Upper lobe of left lung (tissue), 6 donors: ENCODE measurements around the gene STK11IP. TPM values are rescaled to one million over a fixed set of nuclear protein-coding genes. Genes with fewer than 3 reads are reported as not detected.
A peak's percentile ranks its signal among the peaks of the same experiment; 100 is the strongest.

Experiments used
- ATAC-seq, 2 donors: fragments of 200-7000 bp; cut with Tn5 transposase; one replicate each; pipeline ENCODE4 v1.9.1; 2022; ENCODE audit warnings: mild to moderate bottlenecking in 2 of 2, moderate library complexity in 2 of 2; ENCODE audit not compliant: low FRiP score in 2 of 2
- DNase-seq, 2 donors: peaks; one replicate each; pipeline ENCODE4 v3.0.0-alpha.2; 2019 to 2020
- H3K27ac ChIP-seq, 4 donors: fragments of 200-600 bp; sonication (generic); one replicate each; pipeline ENCODE4 v1.5.1; 2016 to 2019
- H3K27me3 ChIP-seq, 4 donors: fragments of 200-600 bp; sonication (generic); one replicate each; pipeline ENCODE4 v1.5.1; 2017 to 2019
- H3K36me3 ChIP-seq, 4 donors: fragments of 200-600 bp; sonication (generic); one replicate each; pipeline ENCODE4 v1.5.1; 2016 to 2019
- H3K4me1 ChIP-seq, 4 donors: fragments of 200-600 bp; sonication (generic); one replicate each; pipeline ENCODE4 v1.5.1; 2018 to 2019
- H3K4me3 ChIP-seq, 4 donors: fragments of 200-600 bp; sonication (generic); one replicate each; pipeline ENCODE4 v1.5.1; 2017 to 2019; ENCODE audit warnings: mild to moderate bottlenecking in 2 of 4, moderate library complexity in 1 of 4
- H3K9me3 ChIP-seq, 4 donors: fragments of 200-600 bp; sonication (generic); one replicate each; pipeline ENCODE4 v1.5.1; 2018 to 2019
- EP300 ChIP-seq, 4 donors: sonication (generic); formaldehyde crosslinking; IDR thresholded peaks; one replicate each; pipeline ENCODE4 v1.5.1; 2017; ENCODE audit warnings: antibody characterized with exemption in 4 of 4, control low read depth in 2 of 4
- POLR2A ChIP-seq, 4 donors: fragments of 450-650 bp; IDR thresholded peaks; one replicate each; pipeline ENCODE4 v1.5.1; 2016 to 2017; ENCODE audit warnings: antibody characterized with exemption in 4 of 4, mild to moderate bottlenecking in 2 of 4
- POLR2AphosphoS5 ChIP-seq, 2 donors: sonication (generic); formaldehyde crosslinking; IDR thresholded peaks; one replicate each; pipeline ENCODE4 v1.5.1; 2017; ENCODE audit warnings: antibody characterized with exemption in 2 of 2
- WGBS, 2 donors: methylation state at CpG; one replicate each; pipeline ENCODE4 v1.1.5; 2017 to 2018; 5-methylcytosine and 5-hydroxymethylcytosine counted together
- total RNA-seq, 6 donors: library from RNA; depleted of rRNA in 4 of 6; stranded (reverse); fragments of >200 nt in 4 of 6; gene quantifications; one replicate each; pipeline versions ENCODE4 v1.1.0 to v1.2.1, GENCODE V29; 2016 to 2021
- TF ChIP-seq, protein P1 (sequence below), 6 experiments: fragments of 450-650 bp in 4 of 6; fragments of 200-600 bp in 2 of 6; sonication (generic) in 2 of 6; IDR thresholded peaks; one replicate each; pipeline ENCODE4 v1.5.1; 2016 to 2019; ENCODE audit warnings: antibody characterized with exemption in 6 of 6
- donor health status: DM: no; HTN: no; CAD: no; lungs with moderate emphysema.
- donor health status: DM: no; HTN: yes; CAD: no; lungs with severe emphysema.

Gene STK11IP
- total RNA-seq, 6 donors from 2014 or later = 16.0 to 77.5 (median 35.6) TPM

DNA sequence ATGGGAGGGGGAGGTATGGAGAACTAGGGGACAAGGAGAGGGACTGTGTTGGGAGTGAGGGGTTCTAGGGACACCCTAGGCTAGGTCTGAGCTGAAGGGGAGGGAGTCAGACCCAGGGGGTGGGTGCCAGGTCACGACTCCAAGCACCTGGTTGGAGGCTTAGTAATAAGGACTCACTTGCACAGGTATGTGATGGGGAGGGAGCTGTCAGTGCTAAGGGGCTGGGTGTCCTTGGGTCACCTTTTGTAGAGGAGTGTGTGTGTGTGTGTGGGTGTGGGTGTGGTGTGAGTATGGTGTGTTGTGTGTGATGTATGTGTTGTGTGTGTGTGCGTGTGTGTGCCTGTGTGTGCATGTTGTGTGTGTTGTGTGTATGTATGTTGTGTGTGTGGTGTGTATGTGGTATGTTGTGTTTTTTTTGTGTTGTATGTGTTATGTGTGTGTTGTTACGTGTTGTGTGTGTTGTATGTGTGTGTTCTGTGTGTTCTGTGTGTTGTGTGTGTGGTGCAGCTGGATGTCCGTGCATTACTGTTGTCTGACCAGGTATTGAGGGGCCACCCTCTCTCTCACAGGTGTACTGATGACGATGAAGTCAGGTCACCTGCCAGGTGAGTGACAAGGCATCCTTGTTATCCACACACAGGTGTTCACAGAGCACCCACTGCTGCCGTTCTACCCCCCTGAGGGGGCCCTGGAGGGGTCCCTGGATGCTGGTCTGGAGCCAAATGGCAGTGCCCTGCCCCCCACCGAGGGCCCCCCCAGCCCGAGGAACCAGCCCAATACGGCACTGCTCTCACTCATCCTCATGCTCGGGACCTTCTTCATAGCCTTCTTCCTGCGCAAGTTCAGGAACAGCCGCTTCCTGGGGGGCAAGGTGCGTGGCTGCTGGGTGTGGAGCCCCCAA, 39.5 kb downstream of the STK11IP start:
- peak in 1 of 2 donors; percentile 75 for DNase-seq
- TF ChIP-seq POLR2A (IDR thresholded peaks at IDR 0.05) (no peak), EP300 (IDR thresholded peaks at IDR 0.05) (no peak), POLR2AphosphoS5 (IDR thresholded peaks at IDR 0.05) (no peak)
- TF ChIP-seq, protein P1, sequence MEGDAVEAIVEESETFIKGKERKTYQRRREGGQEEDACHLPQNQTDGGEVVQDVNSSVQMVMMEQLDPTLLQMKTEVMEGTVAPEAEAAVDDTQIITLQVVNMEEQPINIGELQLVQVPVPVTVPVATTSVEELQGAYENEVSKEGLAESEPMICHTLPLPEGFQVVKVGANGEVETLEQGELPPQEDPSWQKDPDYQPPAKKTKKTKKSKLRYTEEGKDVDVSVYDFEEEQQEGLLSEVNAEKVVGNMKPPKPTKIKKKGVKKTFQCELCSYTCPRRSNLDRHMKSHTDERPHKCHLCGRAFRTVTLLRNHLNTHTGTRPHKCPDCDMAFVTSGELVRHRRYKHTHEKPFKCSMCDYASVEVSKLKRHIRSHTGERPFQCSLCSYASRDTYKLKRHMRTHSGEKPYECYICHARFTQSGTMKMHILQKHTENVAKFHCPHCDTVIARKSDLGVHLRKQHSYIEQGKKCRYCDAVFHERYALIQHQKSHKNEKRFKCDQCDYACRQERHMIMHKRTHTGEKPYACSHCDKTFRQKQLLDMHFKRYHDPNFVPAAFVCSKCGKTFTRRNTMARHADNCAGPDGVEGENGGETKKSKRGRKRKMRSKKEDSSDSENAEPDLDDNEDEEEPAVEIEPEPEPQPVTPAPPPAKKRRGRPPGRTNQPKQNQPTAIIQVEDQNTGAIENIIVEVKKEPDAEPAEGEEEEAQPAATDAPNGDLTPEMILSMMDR (IDR thresholded peaks at IDR 0.05) = no peak
- no peak overlapping the region for H3K4me3 ChIP-seq
- H3K27ac ChIP-seq = no peak overlapping the region
- no peaks in the 10 kb centered on the region for H3K9me3 ChIP-seq
- H3K4me1 ChIP-seq = peaks cover 0 to 3% (median under 1%) of the 10 kb centered on the region in 4 donors
- 75 to 76% methylated on average over 7 to 13 of the region's 13 CpGs for WGBS, 2 donors
- ATAC-seq = no peak
- H3K27me3 ChIP-seq = no peaks in the 10 kb centered on the region
- H3K36me3 ChIP-seq = no peaks in the 10 kb centered on the region

DNA sequence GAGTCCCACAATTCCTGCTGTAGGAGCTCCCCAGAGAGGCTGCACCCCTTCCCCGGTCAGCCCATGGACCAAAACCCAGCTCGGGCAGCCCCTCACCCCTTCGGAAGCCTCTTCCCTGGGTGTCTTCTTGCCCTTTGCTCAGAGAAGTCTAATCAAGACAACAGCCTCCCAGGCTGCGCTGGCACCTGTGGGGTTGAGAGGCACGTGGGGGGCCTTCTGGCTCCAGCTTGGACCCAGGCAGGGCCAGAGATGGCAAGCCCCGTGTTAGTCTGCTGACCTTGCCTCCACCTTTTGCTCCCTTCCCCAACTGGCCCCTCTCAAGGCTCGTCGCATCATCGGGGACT, 40.2 kb downstream of the STK11IP start:
- DNase-seq (no peak), ATAC-seq (no peak)
- no peak overlapping the region for H3K4me3 ChIP-seq
- no peaks in the 10 kb centered on the region for H3K36me3 ChIP-seq
- H3K27ac ChIP-seq = no peak overlapping the region
- H3K4me1 ChIP-seq = peaks cover 3 to 10% (median 4%) of the 10 kb centered on the region in 4 donors
- H3K27me3 ChIP-seq = no peaks in the 10 kb centered on the region
- H3K9me3 ChIP-seq = no peaks in the 10 kb centered on the region
- TF ChIP-seq POLR2AphosphoS5 (IDR thresholded peaks at IDR 0.05) (no peak), EP300 (IDR thresholded peaks at IDR 0.05) (no peak), POLR2A (IDR thresholded peaks at IDR 0.05) (no peak)
- TF ChIP-seq, protein P1 (IDR thresholded peaks at IDR 0.05) = no peak
- 86 to 93% methylated on average over 3 to 9 of the region's 9 CpGs for WGBS, 2 donors

DNA sequence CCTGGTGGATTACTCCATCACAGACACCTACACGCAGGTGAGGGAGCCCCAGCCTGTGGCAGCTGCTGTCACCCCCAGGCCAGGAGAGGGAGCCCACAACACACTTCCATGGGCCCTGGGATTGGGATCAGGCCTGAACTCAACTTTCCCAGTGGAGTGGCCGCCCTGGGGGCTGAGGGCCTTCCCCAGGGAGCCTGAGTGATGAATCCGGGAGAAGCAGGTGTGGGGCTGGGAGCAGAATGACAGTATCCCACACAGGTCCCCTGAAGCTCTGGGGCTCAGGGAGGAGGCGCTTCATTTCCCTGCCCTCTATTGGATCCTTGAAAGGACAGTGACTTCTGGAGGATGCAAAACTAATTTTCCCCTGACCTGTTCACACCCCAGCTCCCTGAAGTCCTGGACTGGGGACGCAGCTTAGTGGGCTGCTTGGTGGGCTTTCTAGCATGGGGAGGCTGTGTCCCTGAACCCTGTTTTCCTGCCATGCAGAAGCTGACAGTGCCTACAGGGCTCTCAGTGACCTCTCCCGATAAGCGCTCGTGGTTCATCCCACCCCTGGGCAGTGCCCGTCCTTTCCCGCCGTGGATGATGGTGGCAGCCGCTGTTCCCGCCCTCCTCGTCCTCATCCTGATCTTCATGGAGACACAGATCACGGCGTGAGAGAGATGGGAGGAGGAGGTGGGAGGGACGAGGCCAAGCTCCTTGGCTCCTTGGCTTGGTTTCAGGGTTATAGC, 40.7 kb downstream of the STK11IP start:
- H3K36me3 ChIP-seq = no peaks in the 10 kb centered on the region
- peaks cover 4 to 12% (median 5%) of the 10 kb centered on the region in 4 donors for H3K4me1 ChIP-seq
- no peak for TF ChIP-seq POLR2A (IDR thresholded peaks at IDR 0.05)
- TF ChIP-seq POLR2AphosphoS5 (IDR thresholded peaks at IDR 0.05) = no peak
- TF ChIP-seq, protein P1 (IDR thresholded peaks at IDR 0.05) = no peak
- TF ChIP-seq EP300 (IDR thresholded peaks at IDR 0.05) = no peak
- no peak overlapping the region for H3K27ac ChIP-seq
- H3K4me3 ChIP-seq = no peak overlapping the region
- WGBS, 2 donors = 83 to 86% methylated on average over 14 to 17 of the region's 17 CpGs
- DNase-seq (no peak), ATAC-seq (no peak)
- H3K27me3 ChIP-seq = no peaks in the 10 kb centered on the region
- no peaks in the 10 kb centered on the region for H3K9me3 ChIP-seq

DNA sequence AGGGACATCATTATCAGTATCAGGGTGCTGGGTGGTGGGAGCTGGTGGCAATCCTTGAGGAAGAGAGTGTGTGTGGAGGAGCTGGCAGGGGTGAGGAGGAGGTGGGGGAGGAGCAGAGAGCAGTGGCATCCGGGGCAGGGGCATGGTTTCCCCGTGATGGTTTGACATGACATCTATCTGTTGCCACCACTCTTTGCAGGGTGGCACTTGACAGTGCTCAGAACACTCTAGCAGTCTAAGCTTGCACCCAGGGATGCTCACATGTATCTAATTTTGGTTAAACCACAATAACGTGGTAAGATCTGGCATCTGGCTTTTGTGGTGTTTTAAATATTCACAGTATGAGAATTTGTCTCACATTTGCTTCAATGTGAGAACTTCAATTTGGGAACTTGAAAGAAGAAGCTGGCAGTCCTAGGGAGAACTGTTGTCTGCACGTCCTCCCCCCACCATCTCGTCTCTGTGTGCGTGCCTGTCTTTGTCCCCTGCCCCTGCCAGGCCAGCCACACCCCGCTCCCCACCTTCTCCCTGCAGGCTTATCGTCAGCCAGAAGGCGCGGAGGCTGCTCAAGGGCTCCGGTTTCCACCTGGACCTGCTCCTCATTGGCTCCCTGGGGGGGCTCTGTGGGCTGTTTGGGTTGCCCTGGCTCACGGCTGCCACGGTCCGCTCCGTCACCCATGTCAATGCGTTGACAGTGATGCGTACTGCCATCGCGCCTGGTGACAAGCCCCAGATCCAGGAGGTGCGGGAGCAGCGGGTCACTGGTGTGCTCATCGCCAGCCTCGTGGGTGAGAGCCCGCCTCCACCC, 41.5 kb downstream of the STK11IP start:
- Histone ChIP-seq H3K27ac (no peak overlapping the region), H3K4me3 (no peak overlapping the region), H3K4me1 (peaks cover 4 to 12% (median 5%) of the 10 kb centered on the region in 4 donors), H3K9me3 (no peaks in the 10 kb centered on the region), H3K36me3 (no peaks in the 10 kb centered on the region), H3K27me3 (no peaks in the 10 kb centered on the region)
- DNase-seq (peak in 1 of 2 donors; percentile 74), ATAC-seq (no peak)
- WGBS, 2 donors = 78 to 83% methylated on average over 23 to 24 of the region's 24 CpGs
- TF ChIP-seq POLR2A (IDR thresholded peaks at IDR 0.05) (no peak), POLR2AphosphoS5 (IDR thresholded peaks at IDR 0.05) (no peak), EP300 (IDR thresholded peaks at IDR 0.05) (no peak)
- TF ChIP-seq, protein P1 (IDR thresholded peaks at IDR 0.05) = no peak
